Mononuclear cell (primary cell): ENCODE measurements around the gene LPP. TPM values are rescaled to one million over a fixed set of nuclear protein-coding genes. Genes with fewer than 3 reads are reported as not detected.
"Not testable (repeated sequence)": the region's sequence is repeated elsewhere in the genome, so short reads cannot be mapped to it uniquely, and the experiment has no call there.

Experiments used
- H3K27me3 ChIP-seq: 2 replicates; pipeline ENCODE4 v1.6.0; 2011; ENCODE audit warnings: low read length, control low read depth; ENCODE audit not compliant: insufficient read depth
- H3K4me1 ChIP-seq: 2 replicates; pipeline ENCODE4 v1.5.1; 2011; ENCODE audit warnings: mild to moderate bottlenecking, low read length, control low read depth; ENCODE audit not compliant: insufficient read depth
- H3K4me3 ChIP-seq: 2 replicates; pipeline ENCODE4 v1.5.1; 2011; ENCODE audit warnings: mild to moderate bottlenecking, low read length, moderate library complexity
- H3K9me3 ChIP-seq: 2 replicates; pipeline ENCODE4 v1.5.1; 2011; ENCODE audit warnings: low read depth, mild to moderate bottlenecking, control low read depth, low read length
- total RNA-seq: library from RNA; depleted of rRNA; stranded (reverse); fragments of >200 nt; gene quantifications from one replicate; pipeline ENCODE4 v1.2.3, GENCODE V29; 2012

LPP gene
- total RNA-seq, 1 donor: 32.5 TPM

- H3K9me3 ChIP-seq: no peaks in the 10 kb centered on the region
- H3K27me3 ChIP-seq: no peaks in the 10 kb centered on the region
- H3K4me1 ChIP-seq: no peaks in the 10 kb centered on the region
- no peak overlapping the region for H3K4me3 ChIP-seq
Observed at GRCh38 chr3:188633206-188633605, 479.2 kb downstream of the LPP start.

- Histone ChIP-seq H3K4me1 (no peaks in the 10 kb centered on the region), H3K4me3 (no peak overlapping the region), H3K27me3 (no peaks in the 10 kb centered on the region), H3K9me3 (no peaks in the 10 kb centered on the region)
Observed at GRCh38 chr3:188634285-188634684, 480.3 kb downstream of the LPP start.

- no peaks in the 10 kb centered on the region for H3K9me3 ChIP-seq
- no peaks in the 10 kb centered on the region for H3K4me1 ChIP-seq
- H3K27me3 ChIP-seq: no peaks in the 10 kb centered on the region
- H3K4me3 ChIP-seq: no peak overlapping the region
Observed at GRCh38 chr3:188635258-188636042, 481.5 kb downstream of the LPP start.

- not testable (repeated sequence) for H3K27me3 ChIP-seq, H3K4me1 ChIP-seq, H3K4me3 ChIP-seq, H3K9me3 ChIP-seq
Observed at GRCh38 chr3:188636292-188636691, 482.3 kb downstream of the LPP start.

- H3K27me3 ChIP-seq: no peaks in the 10 kb centered on the region
- no peaks in the 10 kb centered on the region for H3K9me3 ChIP-seq
- no peak overlapping the region for H3K4me3 ChIP-seq
- no peaks in the 10 kb centered on the region for H3K4me1 ChIP-seq
Observed at GRCh38 chr3:188641076-188641475, 487.1 kb downstream of the LPP start.

GRCh38 chr3:188643736-188644135 is 489.8 kb downstream of the LPP start:
- Histone ChIP-seq H3K9me3 (no peaks in the 10 kb centered on the region), H3K4me3 (no peak overlapping the region), H3K27me3 (no peaks in the 10 kb centered on the region), H3K4me1 (peaks cover 14% of the 10 kb centered on the region)

GRCh38 chr3:188646592-188646991 is 492.6 kb downstream of the LPP start:
- Histone ChIP-seq H3K9me3 (no peaks in the 10 kb centered on the region), H3K4me3 (no peak overlapping the region), H3K4me1 (peaks cover 14% of the 10 kb centered on the region), H3K27me3 (no peaks in the 10 kb centered on the region)

- no peak overlapping the region for H3K4me3 ChIP-seq
Observed at GRCh38 chr3:188647237-188647636, 493.3 kb downstream of the LPP start.

GRCh38 chr3:188649521-188649920 is 495.6 kb downstream of the LPP start:
- Histone ChIP-seq H3K4me3 (no peak overlapping the region), H3K9me3 (no peaks in the 10 kb centered on the region), H3K27me3 (no peaks in the 10 kb centered on the region), H3K4me1 (peaks cover 14% of the 10 kb centered on the region)

More at GRCh38 chr3:188647237-188647636, 493.3 kb downstream of the LPP start:
- Histone ChIP-seq H3K9me3 (no peaks in the 10 kb centered on the region), H3K27me3 (no peaks in the 10 kb centered on the region), H3K4me1 (peaks cover 14% of the 10 kb centered on the region)

GRCh38 chr3:188656196-188656982 is 502.4 kb downstream of the LPP start:
- Histone ChIP-seq H3K4me3 (no peak overlapping the region), H3K9me3 (no peaks in the 10 kb centered on the region), H3K27me3 (no peaks in the 10 kb centered on the region), H3K4me1 (peaks cover 9% of the 10 kb centered on the region)

GRCh38 chr3:188658606-188659005 is 504.6 kb downstream of the LPP start:
- no peak overlapping the region for H3K4me3 ChIP-seq

GRCh38 chr3:188659449-188660090 is 505.6 kb downstream of the LPP start:
- Histone ChIP-seq H3K4me3 (no peak overlapping the region), H3K4me1 (peaks cover 9% of the 10 kb centered on the region), H3K27me3 (no peaks in the 10 kb centered on the region), H3K9me3 (no peaks in the 10 kb centered on the region)

More at GRCh38 chr3:188658606-188659005, 504.6 kb downstream of the LPP start:
- H3K9me3 ChIP-seq: no peaks in the 10 kb centered on the region
- peaks cover 9% of the 10 kb centered on the region for H3K4me1 ChIP-seq
- no peaks in the 10 kb centered on the region for H3K27me3 ChIP-seq

GRCh38 chr3:188660415-188660814 is 506.5 kb downstream of the LPP start:
- H3K27me3 ChIP-seq: no peaks in the 10 kb centered on the region
- H3K9me3 ChIP-seq: no peaks in the 10 kb centered on the region
- H3K4me3 ChIP-seq: no peak overlapping the region
- peaks cover 9% of the 10 kb centered on the region for H3K4me1 ChIP-seq

- no peaks in the 10 kb centered on the region for H3K9me3 ChIP-seq
- no peak overlapping the region for H3K4me3 ChIP-seq
- peaks cover under 1% of the 10 kb centered on the region for H3K4me1 ChIP-seq
- H3K27me3 ChIP-seq: no peaks in the 10 kb centered on the region
Observed at GRCh38 chr3:188661806-188662205, 507.8 kb downstream of the LPP start.

GRCh38 chr3:188662214-188662613 is 508.3 kb downstream of the LPP start:
- H3K4me3 ChIP-seq: no peak overlapping the region
- H3K9me3 ChIP-seq: no peaks in the 10 kb centered on the region
- H3K27me3 ChIP-seq: no peaks in the 10 kb centered on the region
- H3K4me1 ChIP-seq: no peaks in the 10 kb centered on the region
